HL-60 (cell line): ENCODE data around the gene CALML3.

Experiments used
- DNase-seq, 2 experiments: peaks; one replicate each; pipeline ENCODE4 v3.0.0-alpha.2; 2010 to 2020; ENCODE audit warnings: low read depth in 1 of 2, low spot score in 1 of 2
- H3K27ac ChIP-seq: fragments of 250-450 bp; sonication (Bioruptor Pico); replicated peaks from 2 replicates; pipeline ENCODE4 v1.5.1; 2020; ENCODE audit warnings: mild to moderate bottlenecking, moderate library complexity
- H3K27me3 ChIP-seq: fragments of 250-450 bp; sonication (Bioruptor Pico); 2 replicates; pipeline ENCODE4 v1.5.1; 2021; ENCODE audit warnings: mild to moderate bottlenecking, moderate library complexity; ENCODE audit not compliant: insufficient read depth, poor library complexity, severe bottlenecking
- H3K4me3 ChIP-seq: replicated peaks from 2 replicates; pipeline ENCODE4 v1.5.1; 2011; ENCODE audit warnings: mild to moderate bottlenecking, control low read depth, low read length; ENCODE audit not compliant: insufficient read depth
- CTCF ChIP-seq: IDR thresholded peaks from one replicate; pipeline ENCODE4 v1.5.1; 2011; ENCODE audit warnings: low read length, control low read depth, inconsistent platforms; ENCODE audit not compliant: insufficient read depth
- GABPA ChIP-seq: IDR thresholded peaks from 2 replicates; pipeline ENCODE4 v1.6.1; 2012; ENCODE audit warnings: low read depth
- POLR2AphosphoS5 ChIP-seq: IDR thresholded peaks from 2 replicates; pipeline ENCODE4 v1.6.1; 2012; ENCODE audit warnings: low read depth
- REST ChIP-seq: IDR thresholded peaks from 2 replicates; pipeline ENCODE4 v1.6.1; 2012; ENCODE audit warnings: low read depth; ENCODE audit not compliant: insufficient replicate concordance
- SPI1 ChIP-seq: IDR thresholded peaks from 2 replicates; pipeline ENCODE4 v1.6.1; 2012; ENCODE audit warnings: low read depth, mild to moderate bottlenecking, borderline replicate concordance

Gene CALML3

GRCh38 chr10:5532307-5532605 is 7.5 kb downstream of the CALML3 start:
- Histone ChIP-seq H3K27ac (no peak overlapping the region), H3K4me3 (no peak overlapping the region), H3K27me3 (no peaks in the 10 kb centered on the region)
- DNase-seq, result no peak
- TF ChIP-seq REST (no peak), POLR2AphosphoS5 (no peak), SPI1 (no peak), GABPA (no peak), CTCF (no peak)

- no peak overlapping the region for H3K27ac ChIP-seq
- no peak for DNase-seq
- no peak overlapping the region for H3K4me3 ChIP-seq
- TF ChIP-seq GABPA, result no peak
- TF ChIP-seq REST, result no peak
- no peak for TF ChIP-seq POLR2AphosphoS5
- no peak for TF ChIP-seq SPI1
- no peak for TF ChIP-seq CTCF
- H3K27me3 ChIP-seq, result no peaks in the 10 kb centered on the region
Measured at GRCh38 chr10:5532618-5533097, 7.9 kb downstream of the CALML3 start.

- no peaks in the 10 kb centered on the region for H3K27me3 ChIP-seq
- DNase-seq, result no peak
- H3K27ac ChIP-seq, result no peak overlapping the region
- TF ChIP-seq REST (no peak), GABPA (no peak), SPI1 (no peak), CTCF (no peak), POLR2AphosphoS5 (no peak)
- no peak overlapping the region for H3K4me3 ChIP-seq
Measured at GRCh38 chr10:5533098-5533731, 8.5 kb downstream of the CALML3 start.
